ENCODE data around the gene TMEM170B.

GRCh38 chr6:11494786-11495564 lies 42.6 kb upstream of the TMEM170B start:
- TF ChIP-seq L3MBTL2 (conservative IDR thresholded peaks at IDR 0.05) (no peak), NFRKB (IDR thresholded peaks at IDR 0.05) (no peak), ZNF384 (IDR thresholded peaks at IDR 0.05) (no peak), ARNT (IDR thresholded peaks at IDR 0.05) (no peak), FOXK2 (IDR thresholded peaks at IDR 0.05) (no peak)
